Measurements from ENCODE around the gene MIXL1. TPM values are rescaled to one million over a fixed set of nuclear protein-coding genes. Genes with fewer than 3 reads are reported as not detected.

The MIXL1 gene
- polyA plus RNA-seq, 1 donor from 2014 or later, result 1.6 TPM

Other genes starting within 250 kb of the MIXL1 start
- gene SDE2, start 224.3 kb upstream of the MIXL1 start, polyA plus RNA-seq, result 9.2 TPM
- gene H3-3A, start 160.9 kb upstream of the MIXL1 start, polyA plus RNA-seq, result 1,011 TPM
- 41.3 TPM for gene ACBD3, start 36.9 kb upstream of the MIXL1 start, polyA plus RNA-seq
- 3.6 TPM for gene LIN9, start 85.5 kb downstream of the MIXL1 start, polyA plus RNA-seq
- 321 TPM for gene PARP1, start 184.4 kb downstream of the MIXL1 start, polyA plus RNA-seq